GM23338 (cell line): Measurements from ENCODE around the gene NT5DC2. TPM values are rescaled to one million over a fixed set of nuclear protein-coding genes. Genes with fewer than 3 reads are reported as not detected.

Source experiments
- ATAC-seq: fragments of 200-7000 bp; cut with Tn5 transposase; 3 replicates; pipeline ENCODE4 v1.9.1; 2020
- DNase-seq: peaks from one replicate; pipeline ENCODE4 v3.0.0-alpha.2; 2015; ENCODE audit warnings: low spot score
- H2AFZ ChIP-seq: fragments of 200-600 bp; sonication (generic); 2 replicates; pipeline ENCODE4 v1.8.0; 2016; ENCODE audit warnings: antibody characterized with exemption, mild to moderate bottlenecking, moderate library complexity
- H3F3A ChIP-seq: fragments of 200-600 bp; sonication (generic); replicated peaks from 2 replicates; pipeline ENCODE4 v1.8.0; 2017; ENCODE audit warnings: antibody characterized with exemption, mixed run types, low read depth
- H3K27ac ChIP-seq: fragments of 200-600 bp; sonication (generic); 2 replicates; pipeline ENCODE4 v1.6.1; 2016; ENCODE audit warnings: low read depth
- H3K27me3 ChIP-seq: fragments of 200-600 bp; sonication (generic); 2 replicates; pipeline ENCODE4 v1.8.0; 2016; ENCODE audit warnings: mild to moderate bottlenecking, mixed run types, moderate library complexity; ENCODE audit not compliant: insufficient read depth
- H3K36me3 ChIP-seq: fragments of 200-600 bp; sonication (generic); 2 replicates; pipeline ENCODE4 v1.8.0; 2016; ENCODE audit warnings: mild to moderate bottlenecking; ENCODE audit not compliant: insufficient read depth
- H3K4me1 ChIP-seq: fragments of 200-600 bp; sonication (generic); 2 replicates; pipeline ENCODE4 v1.8.0; 2016; ENCODE audit warnings: mild to moderate bottlenecking, moderate library complexity; ENCODE audit not compliant: insufficient read depth
- H3K4me2 ChIP-seq: fragments of 200-600 bp; sonication (generic); 2 replicates; pipeline ENCODE4 v1.7.1; 2017; ENCODE audit warnings: mixed run types
- H3K4me3 ChIP-seq: fragments of 200-600 bp; sonication (generic); 2 replicates; pipeline ENCODE4 v1.6.1; 2016; ENCODE audit warnings: mixed run types
- H3K79me2 ChIP-seq: fragments of 200-600 bp; sonication (generic); replicated peaks from 2 replicates; pipeline ENCODE4 v1.8.0; 2017; ENCODE audit warnings: mild to moderate bottlenecking; ENCODE audit not compliant: insufficient read depth
- H3K9me2 ChIP-seq: fragments of 200-600 bp; sonication (generic); 2 replicates; pipeline ENCODE4 v1.8.0; 2017; ENCODE audit not compliant: insufficient read depth
- H4K20me1 ChIP-seq: fragments of 200-600 bp; sonication (generic); replicated peaks from 2 replicates; pipeline ENCODE4 v1.8.0; 2017; ENCODE audit warnings: mild to moderate bottlenecking; ENCODE audit not compliant: insufficient read depth
- H3K27ac Mint-ChIP-seq: 2 replicates; pipeline ENCODE4 v1.8.0; 2020; ENCODE audit warnings: inconsistent platforms, mild to moderate bottlenecking, moderate library complexity, mixed read lengths
- H3K27me3 Mint-ChIP-seq: 3 replicates; pipeline ENCODE4 v1.8.0; 2022; ENCODE audit warnings: low read depth, mild to moderate bottlenecking, moderate library complexity, mixed read lengths, inconsistent platforms; ENCODE audit not compliant: insufficient read depth, poor library complexity
- H3K36me3 Mint-ChIP-seq: 3 replicates; pipeline ENCODE4 v1.8.0; 2021; ENCODE audit warnings: low read depth, mild to moderate bottlenecking, inconsistent platforms, moderate library complexity, mixed read lengths
- H3K4me1 Mint-ChIP-seq: 3 replicates; pipeline ENCODE4 v1.8.0; 2020; ENCODE audit warnings: mild to moderate bottlenecking, inconsistent platforms, mixed read lengths
- H3K4me3 Mint-ChIP-seq: 3 replicates; pipeline ENCODE4 v1.8.0; 2021; ENCODE audit warnings: moderate library complexity, mild to moderate bottlenecking, inconsistent platforms, mixed read lengths
- H3K9me3 Mint-ChIP-seq: 3 replicates; pipeline ENCODE4 v1.8.0; 2020; ENCODE audit warnings: moderate library complexity, mild to moderate bottlenecking, inconsistent platforms, mixed read lengths
- CREB1 ChIP-seq: fragments of 250-450 bp; sonication (Bioruptor Pico); IDR thresholded peaks from 2 replicates; pipeline ENCODE4 v1.5.0; 2020; ENCODE audit warnings: low read depth, mild to moderate bottlenecking, moderate library complexity
- CTCF ChIP-seq, 2 experiments: fragments of 200-600 bp in 1 of 2; sonication (generic) in 1 of 2; conservative IDR thresholded peaks; 2 replicates each; pipeline versions ENCODE4 v1.5.1 to v1.6.1; 2016 to 2017; ENCODE audit warnings: antibody characterized with exemption in 2 of 2, low read depth in 2 of 2, mild to moderate bottlenecking in 2 of 2, moderate library complexity in 1 of 2
- ETS1 ChIP-seq: IDR thresholded peaks from 2 replicates; pipeline ENCODE4 v1.6.1; 2016; ENCODE audit warnings: antibody characterized with exemption
- EZH2 ChIP-seq: fragments of 200-600 bp; sonication (generic); IDR thresholded peaks from one replicate; pipeline ENCODE4 v1.8.0; 2017; ENCODE audit warnings: antibody characterized with exemption, mild to moderate bottlenecking, low read depth; ENCODE audit not compliant: unreplicated experiment
- EZH2phosphoT487 ChIP-seq: fragments of 200-600 bp; sonication (generic); IDR thresholded peaks from one replicate; pipeline ENCODE4 v1.8.1; 2018; ENCODE audit warnings: antibody characterized with exemption; ENCODE audit not compliant: unreplicated experiment
- JUNB ChIP-seq: IDR thresholded peaks from one replicate; pipeline ENCODE4 v1.6.1; 2016; ENCODE audit warnings: antibody characterized with exemption; ENCODE audit not compliant: unreplicated experiment
- NANOG ChIP-seq: IDR thresholded peaks from 2 replicates; pipeline ENCODE4 v1.6.1; 2016; ENCODE audit warnings: antibody characterized with exemption, borderline replicate concordance
- POLR2AphosphoS5 ChIP-seq: IDR thresholded peaks from 2 replicates; pipeline ENCODE4 v1.6.1; 2016; ENCODE audit warnings: antibody characterized with exemption, low read depth
- REST ChIP-seq: IDR thresholded peaks from one replicate; pipeline ENCODE4 v1.6.1; 2018; ENCODE audit warnings: antibody characterized with exemption; ENCODE audit not compliant: unreplicated experiment
- STAT1 ChIP-seq: IDR thresholded peaks from one replicate; pipeline ENCODE4 v1.6.1; 2016; ENCODE audit warnings: antibody characterized with exemption; ENCODE audit not compliant: unreplicated experiment
- ZNF114 ChIP-seq: fragments of 250-450 bp; sonication (Bioruptor Pico); IDR thresholded peaks from 2 replicates; pipeline ENCODE4 v1.5.0; 2020; ENCODE audit warnings: mild to moderate bottlenecking, moderate library complexity
- ZNF331 ChIP-seq: fragments of 250-450 bp; sonication (Bioruptor Pico); IDR thresholded peaks from 2 replicates; pipeline ENCODE4 v1.5.0; 2020; ENCODE audit warnings: low read depth, mild to moderate bottlenecking, moderate library complexity
- ZNF462 ChIP-seq: fragments of 250-450 bp; sonication (Bioruptor Pico); IDR thresholded peaks from 2 replicates; pipeline ENCODE4 v1.5.0; 2020; ENCODE audit warnings: mild to moderate bottlenecking, moderate library complexity
- polyA plus RNA-seq: library from polyadenylated mRNA; unstranded; fragments of >200 nt; fragmentation: Nextera tagmentation; extraction: Ambion mirVana; gene quantifications from 2 replicates; pipeline ENCODE4 v1.2.1, GENCODE V29; 2016
- total RNA-seq: library from RNA; depleted of rRNA; stranded (reverse); fragments of >200 nt; shearing (Covaris generic); gene quantifications from 2 replicates; pipeline ENCODE4 v1.2.3, GENCODE V29; 2014

The NT5DC2 gene
- total and polyA plus RNA-seq, 2 experiments from 2014 or later: 269 to 324 TPM

- H3K36me3 ChIP-seq: peaks cover 15% of the 10 kb centered on the region
These were observed 17.5 kb upstream of the NT5DC2 start for GRCh38 chr3:52551118-52551517.

More at GRCh38 chr3:52551118-52551517, 17.5 kb upstream of the NT5DC2 start:
- H3K4me3 Mint-ChIP-seq: no peak overlapping the region
- Histone ChIP-seq H2AFZ (no peak overlapping the region), H3K4me2 (no peak overlapping the region), H3K4me1 (no peaks in the 10 kb centered on the region), H4K20me1 (no peaks in the 10 kb centered on the region), H3F3A (no peaks in the 10 kb centered on the region), H3K9me2 (no peaks in the 10 kb centered on the region), H3K27me3 (no peaks in the 10 kb centered on the region), H3K79me2 (no peaks in the 10 kb centered on the region), H3K4me3 (no peak overlapping the region), H3K27ac (no peak overlapping the region)
- H3K27me3 Mint-ChIP-seq: peaks cover 2% of the 10 kb centered on the region
- H3K36me3 Mint-ChIP-seq: peaks cover 19% of the 10 kb centered on the region; the same call in 2 of the 3 replicates
- no peak for TF ChIP-seq ZNF114 (CRISPR knock-in tag)
- TF ChIP-seq CTCF (conservative IDR thresholded peaks at IDR 0.05; ENCODE audit: low read depth in 2 of 2): no peak
- TF ChIP-seq STAT1: no peak
- TF ChIP-seq ZNF462: no peak
- no peak for TF ChIP-seq EZH2
- TF ChIP-seq REST: no peak
- TF ChIP-seq JUNB: no peak
- TF ChIP-seq ETS1: no peak
- TF ChIP-seq POLR2AphosphoS5: no peak
- no peak for TF ChIP-seq CREB1
- TF ChIP-seq EZH2phosphoT487: no peak
- no peak for TF ChIP-seq ZNF331
- no peak for TF ChIP-seq NANOG
- no peak overlapping the region for H3K27ac Mint-ChIP-seq
- H3K4me1 Mint-ChIP-seq: peaks cover 4% of the 10 kb centered on the region; the same call in 2 of the 3 replicates
- no peak for ATAC-seq
- H3K9me3 Mint-ChIP-seq: no peaks in the 10 kb centered on the region
- no peak for DNase-seq
